GM12864 (cell line): ENCODE measurements around the gene RBM28.

ENCODE experiments used
- DNase-seq: peaks from one replicate; pipeline ENCODE4 v3.0.0-alpha.2; 2011; ENCODE audit warnings: low read depth
- H3K4me3 ChIP-seq: 2 replicates; pipeline ENCODE4 v1.5.1; 2011; ENCODE audit warnings: mild to moderate bottlenecking, low read depth, low read length, control low read depth
- CTCF ChIP-seq: IDR thresholded peaks from 2 replicates; pipeline ENCODE4 v1.5.1; 2011; ENCODE audit warnings: low read depth, mild to moderate bottlenecking, moderate library complexity, low read length, control low read depth, inconsistent platforms; ENCODE audit errors: missing control alignments

RBM28 gene

GRCh38 chr7:128257458-128257857 lies 86.2 kb downstream of the RBM28 start:
- no peak for TF ChIP-seq CTCF
- DNase-seq: no peak
- no peak overlapping the region for H3K4me3 ChIP-seq

- TF ChIP-seq CTCF: no peak
- no peak overlapping the region for H3K4me3 ChIP-seq
- DNase-seq: no peak
Observed at GRCh38 chr7:128255271-128255670, 88.4 kb downstream of the RBM28 start.

GRCh38 chr7:128254470-128254869 lies 89.2 kb downstream of the RBM28 start:
- no peak for TF ChIP-seq CTCF
- H3K4me3 ChIP-seq: no peak overlapping the region
- DNase-seq: no peak

GRCh38 chr7:128253701-128254100 lies 90.0 kb downstream of the RBM28 start:
- no peak for TF ChIP-seq CTCF
- DNase-seq: no peak
- no peak overlapping the region for H3K4me3 ChIP-seq

GRCh38 chr7:128251337-128251736 lies 92.4 kb downstream of the RBM28 start:
- no peak for TF ChIP-seq CTCF
- H3K4me3 ChIP-seq: no peak overlapping the region
- DNase-seq: no peak
